GM18517 (cell line): Measurements from ENCODE around the gene CAMTA1.

Source experiments
- ATAC-seq: cut with Tn5 transposase; IDR thresholded peaks from one replicate; pipeline ENCODE4 v1.9.1; 2021; ENCODE audit warnings: mild to moderate bottlenecking, moderate library complexity; ENCODE audit not compliant: unreplicated experiment

Gene CAMTA1

GRCh38 chr1:7018826-7019225, 233.6 kb downstream of the CAMTA1 start:
- ATAC-seq = no peak

GRCh38 chr1:7019510-7019909, 234.3 kb downstream of the CAMTA1 start:
- no peak for ATAC-seq

GRCh38 chr1:7022058-7022457, 236.8 kb downstream of the CAMTA1 start:
- no peak for ATAC-seq

- no peak for ATAC-seq
Observed at GRCh38 chr1:7025013-7025412, 239.8 kb downstream of the CAMTA1 start.

- ATAC-seq = no peak
Observed at GRCh38 chr1:7026169-7026568, 240.9 kb downstream of the CAMTA1 start.

GRCh38 chr1:7032992-7033391, 247.7 kb downstream of the CAMTA1 start:
- ATAC-seq = no peak

- ATAC-seq = no peak
Observed at GRCh38 chr1:7036386-7036785, 251.1 kb downstream of the CAMTA1 start.

- no peak for ATAC-seq
Observed at GRCh38 chr1:7039590-7040220, 254.5 kb downstream of the CAMTA1 start.

- no peak for ATAC-seq
Observed at GRCh38 chr1:7040969-7041695, 255.9 kb downstream of the CAMTA1 start.

GRCh38 chr1:7042322-7043190, 257.3 kb downstream of the CAMTA1 start:
- no peak for ATAC-seq

GRCh38 chr1:7043191-7043549, 257.9 kb downstream of the CAMTA1 start:
- no peak for ATAC-seq

- no peak for ATAC-seq
Observed at GRCh38 chr1:7043719-7044535, 258.7 kb downstream of the CAMTA1 start.

- ATAC-seq = no peak
Observed at GRCh38 chr1:7045897-7046296, 260.6 kb downstream of the CAMTA1 start.

GRCh38 chr1:7046314-7046713, 261.1 kb downstream of the CAMTA1 start:
- ATAC-seq = no peak

- no peak for ATAC-seq
Observed at GRCh38 chr1:7046891-7047290, 261.6 kb downstream of the CAMTA1 start.

- ATAC-seq = no peak
Observed at GRCh38 chr1:7047866-7048265, 262.6 kb downstream of the CAMTA1 start.

GRCh38 chr1:7048395-7048794, 263.1 kb downstream of the CAMTA1 start:
- no peak for ATAC-seq

- ATAC-seq = no peak
Observed at GRCh38 chr1:7049913-7050625, 264.8 kb downstream of the CAMTA1 start.

GRCh38 chr1:7050751-7051665, 265.8 kb downstream of the CAMTA1 start:
- no peak for ATAC-seq
